H1 (cell line): Measurements from ENCODE around the gene ARF6. TPM values are rescaled to one million over a fixed set of nuclear protein-coding genes. Genes with fewer than 3 reads are reported as not detected.

Source experiments
- ZNF274 ChIP-seq: IDR thresholded peaks from 2 replicates; pipeline ENCODE4 v1.7.0; 2012; ENCODE audit warnings: low read length, borderline replicate concordance; ENCODE audit errors: extremely low read depth
- polyA plus RNA-seq, 7 experiments: library from polyadenylated mRNA; depleted of rRNA in 3 of 7; stranded (reverse) in 5 of 7; unstranded in 2 of 7; fragments of >200 nt in 5 of 7; fragments of 200-250 nt in 2 of 7; gene quantifications; 1 replicate in 5 of 7; 2 replicates in 1 of 7; 4 replicates in 1 of 7; pipeline versions ENCODE4 v1.2.1 to v1.2.3, GENCODE V29; 2011 to 2013; ENCODE audit warnings: missing spikeins in 2 of 7, mixed read lengths in 2 of 7
- total RNA-seq: library from RNA; stranded (reverse); fragmentation: NEBNext Ultra II Directional; extraction: Animal tissue kit (Norgen Biotek cat#: 25700); gene quantifications from 2 replicates; pipeline ENCODE4 v1.2.1, GENCODE V29; 2021

Gene ARF6
- total and polyA plus RNA-seq, 2 of the 8 experiments (the other 6 are each of a cell fraction or from before 2014, with no cell fraction given): 17.2 to 56.7 TPM

DNA sequence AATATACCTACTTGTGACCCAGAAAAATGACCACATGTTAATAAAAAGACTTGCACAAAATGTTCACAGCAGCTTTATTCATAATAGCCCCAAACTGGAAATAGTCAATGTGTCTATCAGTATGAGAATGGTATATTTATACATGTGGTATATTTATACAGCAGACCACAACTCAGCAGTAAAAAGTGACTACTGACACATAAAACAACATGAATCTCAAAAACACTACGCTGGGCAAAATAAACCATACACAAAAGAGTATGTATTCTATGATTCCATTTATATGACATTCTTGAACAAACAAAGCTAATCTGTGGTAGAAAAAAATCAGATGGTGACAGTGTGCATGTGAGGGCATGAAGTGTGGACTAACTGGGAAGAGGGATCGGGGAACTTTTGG lies 35.1 kb downstream of the ARF6 start (continued):
- TF ChIP-seq ZNF274: no peak
- TF ChIP-seq, all 59 proteins: peak for 0
